ENCODE data around the gene MEST.
"Not testable (repeated sequence)": the region's sequence is repeated elsewhere in the genome, so short reads cannot be mapped to it uniquely, and the experiment has no call there.

The MEST gene

GRCh38 chr7:130491841-130492522 lies at the start of gene MEST:
TSS of gene MEST (plus strand) at chr7:130492085. CDS start at chr7:130492314, 229 bp downstream.
- DNase-seq, result peak; percentile 58

- DNase-seq, result no peak
Observed at GRCh38 chr7:130442601-130443000, 49.3 kb upstream of the MEST start.

GRCh38 chr7:130444234-130444633 lies 47.7 kb upstream of the MEST start:
- no peak for DNase-seq

GRCh38 chr7:130444751-130445407 lies 47.0 kb upstream of the MEST start:
- DNase-seq, result no peak

- DNase-seq, result no peak
Observed at GRCh38 chr7:130446259-130446658, 45.6 kb upstream of the MEST start.

- not testable (repeated sequence) for DNase-seq
Observed at GRCh38 chr7:130451344-130451743, 40.5 kb upstream of the MEST start.

GRCh38 chr7:130452951-130453350 lies 38.9 kb upstream of the MEST start:
- DNase-seq, result no peak

GRCh38 chr7:130454959-130455358 lies 36.9 kb upstream of the MEST start:
- no peak for DNase-seq

GRCh38 chr7:130458257-130458656 lies 33.6 kb upstream of the MEST start:
- DNase-seq, result no peak

GRCh38 chr7:130461272-130461671 lies 30.6 kb upstream of the MEST start:
- no peak for DNase-seq

- no peak for DNase-seq
Observed at GRCh38 chr7:130463553-130464434, 28.1 kb upstream of the MEST start.

- no peak for DNase-seq
Observed at GRCh38 chr7:130468612-130469011, 23.3 kb upstream of the MEST start.

- DNase-seq, result no peak
Observed at GRCh38 chr7:130471974-130472373, 19.9 kb upstream of the MEST start.

GRCh38 chr7:130473289-130473688 lies 18.6 kb upstream of the MEST start:
- DNase-seq, result no peak

GRCh38 chr7:130473876-130474275 lies 18.0 kb upstream of the MEST start:
- DNase-seq, result peak; percentile 20

GRCh38 chr7:130475776-130476175 lies 16.1 kb upstream of the MEST start:
- DNase-seq, result no peak

- no peak for DNase-seq
Observed at GRCh38 chr7:130476297-130477150, 15.4 kb upstream of the MEST start.

- DNase-seq, result no peak
Observed at GRCh38 chr7:130478991-130479390, 12.9 kb upstream of the MEST start.

GRCh38 chr7:130479716-130480400 lies 12.0 kb upstream of the MEST start:
- DNase-seq, result no peak

- DNase-seq, result no peak
Observed at GRCh38 chr7:130481898-130482297, 10.0 kb upstream of the MEST start.

GRCh38 chr7:130483031-130483430 lies 8.9 kb upstream of the MEST start:
- no peak for DNase-seq

- no peak for DNase-seq
Observed at GRCh38 chr7:130485734-130486113, 6.2 kb upstream of the MEST start.

All from NCI-H1105 (cell line).